GM20000 (cell line): ENCODE results near the gene NADK.

Experiments
- DNase-seq: peaks from one replicate; pipeline ENCODE4 v3.0.0; 2012; ENCODE audit warnings: low spot score
- TF ChIP-seq, protein P1 (sequence below): IDR thresholded peaks from 2 replicates; pipeline ENCODE4 v1.5.1; 2012; ENCODE audit warnings: mild to moderate bottlenecking, control low read depth; ENCODE audit errors: extremely low read depth, missing control alignments

Gene NADK

GRCh38 chr1:1785666-1786065 lies 7.4 kb upstream of the NADK start:
- TF ChIP-seq, protein P1, sequence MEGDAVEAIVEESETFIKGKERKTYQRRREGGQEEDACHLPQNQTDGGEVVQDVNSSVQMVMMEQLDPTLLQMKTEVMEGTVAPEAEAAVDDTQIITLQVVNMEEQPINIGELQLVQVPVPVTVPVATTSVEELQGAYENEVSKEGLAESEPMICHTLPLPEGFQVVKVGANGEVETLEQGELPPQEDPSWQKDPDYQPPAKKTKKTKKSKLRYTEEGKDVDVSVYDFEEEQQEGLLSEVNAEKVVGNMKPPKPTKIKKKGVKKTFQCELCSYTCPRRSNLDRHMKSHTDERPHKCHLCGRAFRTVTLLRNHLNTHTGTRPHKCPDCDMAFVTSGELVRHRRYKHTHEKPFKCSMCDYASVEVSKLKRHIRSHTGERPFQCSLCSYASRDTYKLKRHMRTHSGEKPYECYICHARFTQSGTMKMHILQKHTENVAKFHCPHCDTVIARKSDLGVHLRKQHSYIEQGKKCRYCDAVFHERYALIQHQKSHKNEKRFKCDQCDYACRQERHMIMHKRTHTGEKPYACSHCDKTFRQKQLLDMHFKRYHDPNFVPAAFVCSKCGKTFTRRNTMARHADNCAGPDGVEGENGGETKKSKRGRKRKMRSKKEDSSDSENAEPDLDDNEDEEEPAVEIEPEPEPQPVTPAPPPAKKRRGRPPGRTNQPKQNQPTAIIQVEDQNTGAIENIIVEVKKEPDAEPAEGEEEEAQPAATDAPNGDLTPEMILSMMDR = no peak

DNA sequence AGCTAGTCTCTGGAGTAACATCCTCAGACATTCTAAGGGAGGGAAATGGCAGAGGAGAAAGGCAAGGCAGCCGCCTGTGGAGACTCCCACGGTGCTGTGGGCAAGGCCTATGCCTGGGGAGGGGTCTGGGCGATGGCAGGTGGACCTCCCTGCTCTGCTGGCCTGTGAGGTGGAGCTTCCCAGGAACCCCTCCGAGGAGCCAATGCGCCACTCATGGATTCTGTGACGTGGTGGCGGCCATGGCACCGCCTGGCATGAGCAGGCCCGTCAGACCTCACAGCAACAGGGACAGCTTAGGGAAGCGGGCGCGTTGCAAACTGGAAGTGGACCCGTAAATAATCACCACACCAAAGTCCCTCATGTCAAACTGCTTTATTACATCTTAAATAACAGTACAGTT lies 6.7 kb upstream of the NADK start:
- no peak for DNase-seq
- TF ChIP-seq, protein P1 = no peak

More at GRCh38 chr1:1785666-1786065, 7.4 kb upstream of the NADK start:
- no peak for DNase-seq

DNA sequence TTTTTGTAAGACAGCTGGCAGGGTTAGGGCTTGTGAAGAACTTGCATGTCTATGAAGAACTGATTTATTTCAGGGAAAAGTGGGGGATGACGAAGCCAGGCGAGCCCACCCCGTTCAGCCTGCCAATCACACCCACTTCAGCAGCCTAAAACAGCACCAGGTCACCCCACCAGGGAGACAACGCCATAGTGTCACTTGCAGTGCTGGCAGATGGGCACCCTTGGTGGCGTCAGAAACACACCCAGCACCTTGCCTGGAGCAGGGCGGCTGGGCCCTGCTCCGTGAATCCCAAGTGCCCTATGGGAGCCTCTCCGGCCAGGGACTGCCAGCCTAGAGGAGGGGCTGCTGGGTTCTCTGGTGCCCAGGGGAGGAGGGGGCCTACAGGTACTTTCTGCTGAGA lies 5.0 kb upstream of the NADK start:
- TF ChIP-seq, protein P1 = no peak
- DNase-seq = no peak

- TF ChIP-seq, protein P1 = no peak
- no peak for DNase-seq
Observed at GRCh38 chr1:1782399-1783221, 4.3 kb upstream of the NADK start.

DNA sequence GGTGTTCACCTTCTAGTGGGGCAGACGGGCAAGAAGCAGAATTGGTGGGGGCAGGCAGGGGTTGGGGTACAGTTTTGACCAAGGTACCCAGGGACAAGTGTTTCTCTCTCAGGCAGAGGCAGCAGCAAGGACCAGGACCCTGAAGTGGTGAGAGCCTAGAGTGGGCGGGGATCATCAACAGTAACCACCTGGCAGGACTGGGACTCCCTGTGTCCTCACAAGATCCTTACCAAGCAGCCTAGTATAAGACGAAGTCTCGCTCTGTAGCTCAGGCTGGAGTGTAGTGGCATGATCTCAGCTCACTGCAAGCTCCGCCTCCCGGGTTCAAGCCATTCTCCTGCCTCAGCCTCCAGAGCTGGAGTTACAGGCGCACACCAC lies 3.2 kb upstream of the NADK start:
- TF ChIP-seq, protein P1 = no peak
- DNase-seq = no peak

DNA sequence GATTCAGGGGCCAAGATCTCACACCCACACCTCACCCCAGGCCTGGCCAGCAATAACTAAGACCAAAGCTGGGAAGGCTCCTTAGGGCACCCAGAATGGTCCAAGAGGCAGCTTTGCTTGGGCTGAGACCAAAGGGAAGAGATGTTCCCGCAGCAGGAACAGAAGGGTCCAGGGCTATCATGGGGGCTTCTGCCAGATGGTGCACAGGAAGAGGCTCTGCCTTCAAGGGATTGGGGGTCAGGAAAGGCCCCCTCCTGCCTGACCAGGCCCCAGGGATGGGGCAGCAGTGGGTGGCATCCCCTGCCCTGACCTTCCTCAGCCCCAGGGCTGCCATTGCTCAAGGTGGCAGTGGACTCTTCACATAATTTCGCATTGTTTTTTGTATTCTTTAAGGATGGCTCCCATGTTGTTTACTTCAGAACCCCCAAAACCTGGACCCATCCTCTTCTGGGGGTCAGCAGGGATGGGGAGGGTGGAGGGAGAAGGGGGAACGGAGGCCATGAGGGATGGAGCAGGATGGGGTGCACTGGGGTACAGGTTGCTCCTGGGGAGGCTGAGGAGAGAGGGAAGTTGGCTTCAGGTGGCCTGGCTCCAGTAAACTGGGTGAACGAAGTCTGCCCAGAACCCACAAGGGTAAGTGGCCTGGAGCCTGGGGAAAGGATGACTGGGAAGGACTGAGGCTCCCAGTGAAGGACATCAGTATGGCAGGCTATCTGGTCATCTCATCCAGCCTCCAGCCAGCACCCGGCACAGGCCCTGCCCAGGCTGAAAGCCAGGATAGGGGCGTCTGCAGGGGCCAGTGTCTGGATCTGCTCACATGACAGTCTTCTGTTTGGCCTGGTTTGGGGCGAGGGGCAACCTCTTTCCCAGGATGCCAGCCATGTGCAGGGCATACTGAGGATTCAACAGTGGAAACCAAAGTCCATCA lies 2.6 kb upstream of the NADK start:
- TF ChIP-seq, protein P1 = no peak
- no peak for DNase-seq
